ENCODE data around the gene UXT. TPM values are rescaled to one million over a fixed set of nuclear protein-coding genes. Genes with fewer than 3 reads are reported as not detected.

UXT gene
- total RNA-seq, 4 donors from 2014 or later, result 89.3 to 141 (median 116) TPM

DNA sequence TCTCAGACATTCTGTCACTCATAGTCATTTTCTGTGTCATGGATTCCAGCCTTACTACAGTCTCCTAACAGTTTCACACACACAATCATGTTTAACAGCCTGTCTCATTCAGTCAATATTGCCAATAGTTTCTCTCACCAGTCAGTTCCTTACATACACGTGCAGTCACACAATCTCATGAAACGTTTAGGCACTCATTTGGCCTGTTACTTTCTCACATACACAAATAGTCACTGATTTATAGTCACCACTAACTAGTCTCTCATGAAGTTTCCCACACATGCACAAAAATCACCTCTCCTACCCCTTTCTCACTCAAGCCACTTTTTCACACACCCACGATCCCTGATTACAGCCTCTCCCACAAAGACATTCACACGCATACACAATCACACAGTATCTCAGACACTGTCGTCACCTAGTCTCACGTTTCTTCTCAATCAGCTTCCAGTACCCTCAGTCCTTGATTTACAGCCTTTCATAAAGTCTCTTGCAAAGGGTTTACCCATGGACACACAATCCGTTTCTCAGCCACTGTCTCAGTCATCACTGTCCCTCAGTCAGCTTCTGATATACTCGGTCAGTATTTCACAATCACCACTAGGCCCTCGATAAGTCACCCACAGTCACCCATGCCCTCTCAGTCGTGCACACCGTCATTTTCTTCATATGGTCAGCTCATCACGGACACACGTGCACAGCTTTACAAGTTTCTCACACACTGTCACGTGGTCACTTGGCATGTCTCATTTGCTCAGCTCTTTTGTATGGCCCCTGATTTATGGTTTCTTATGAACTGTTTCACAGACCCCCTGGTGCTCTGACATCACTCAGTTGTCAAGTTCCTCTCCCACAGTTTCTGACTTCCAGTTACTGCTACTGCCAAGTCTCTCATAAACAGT is 25.0 kb downstream of the UXT start:
- TF ChIP-seq POLR2A (IDR thresholded peaks at IDR 0.05), result no peak
- TF ChIP-seq, protein P1, sequence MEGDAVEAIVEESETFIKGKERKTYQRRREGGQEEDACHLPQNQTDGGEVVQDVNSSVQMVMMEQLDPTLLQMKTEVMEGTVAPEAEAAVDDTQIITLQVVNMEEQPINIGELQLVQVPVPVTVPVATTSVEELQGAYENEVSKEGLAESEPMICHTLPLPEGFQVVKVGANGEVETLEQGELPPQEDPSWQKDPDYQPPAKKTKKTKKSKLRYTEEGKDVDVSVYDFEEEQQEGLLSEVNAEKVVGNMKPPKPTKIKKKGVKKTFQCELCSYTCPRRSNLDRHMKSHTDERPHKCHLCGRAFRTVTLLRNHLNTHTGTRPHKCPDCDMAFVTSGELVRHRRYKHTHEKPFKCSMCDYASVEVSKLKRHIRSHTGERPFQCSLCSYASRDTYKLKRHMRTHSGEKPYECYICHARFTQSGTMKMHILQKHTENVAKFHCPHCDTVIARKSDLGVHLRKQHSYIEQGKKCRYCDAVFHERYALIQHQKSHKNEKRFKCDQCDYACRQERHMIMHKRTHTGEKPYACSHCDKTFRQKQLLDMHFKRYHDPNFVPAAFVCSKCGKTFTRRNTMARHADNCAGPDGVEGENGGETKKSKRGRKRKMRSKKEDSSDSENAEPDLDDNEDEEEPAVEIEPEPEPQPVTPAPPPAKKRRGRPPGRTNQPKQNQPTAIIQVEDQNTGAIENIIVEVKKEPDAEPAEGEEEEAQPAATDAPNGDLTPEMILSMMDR (IDR thresholded peaks at IDR 0.05), result no peak
- no peaks in the 10 kb centered on the region for H3K4me1 ChIP-seq
- no peaks in the 10 kb centered on the region for H3K27me3 ChIP-seq
- no peak overlapping the region for H3K27ac ChIP-seq
- no peaks in the 10 kb centered on the region for H3K9me3 ChIP-seq
- intact Hi-C loops (cut with DNase I), result no loop called here
- H3K36me3 ChIP-seq, result peaks cover 6 to 11% of the 10 kb centered on the region in 2 donors
- no peak for DNase-seq
- WGBS, 2 donors, result 81 to 89% methylated on average over 14 of the region's 14 CpGs
- no peak overlapping the region for H3K4me3 ChIP-seq (replicated peaks in 1 of 3)

- Histone ChIP-seq H3K27me3 (no peaks in the 10 kb centered on the region), H3K36me3 (peaks cover 0 to 3% of the 10 kb centered on the region in 2 donors), H3K27ac (no peak overlapping the region), H3K4me1 (no peaks in the 10 kb centered on the region), H3K9me3 (no peaks in the 10 kb centered on the region), H3K4me3 (replicated peaks in 1 of 3) (no peak overlapping the region)
- TF ChIP-seq POLR2A (IDR thresholded peaks at IDR 0.05), result no peak
- TF ChIP-seq, protein P1 (IDR thresholded peaks at IDR 0.05), result no peak
- 65 to 75% methylated on average over 4 of the region's 4 CpGs for WGBS, 2 donors
- intact Hi-C loops (cut with DNase I), result no loop called here
- DNase-seq, result no peak
Measured at GRCh38 chrX:47632666-47633065, 26.3 kb downstream of the UXT start.

GRCh38 chrX:47631676-47632075 is 27.3 kb downstream of the UXT start:
- intact Hi-C loops (cut with DNase I), result no loop called here
- no peaks in the 10 kb centered on the region for H3K27me3 ChIP-seq
- no peak overlapping the region for H3K4me3 ChIP-seq (replicated peaks in 1 of 3)
- WGBS, 2 donors, result 85 to 89% methylated on average over 5 of the region's 5 CpGs
- no peaks in the 10 kb centered on the region for H3K4me1 ChIP-seq
- no peak overlapping the region for H3K27ac ChIP-seq
- no peak for TF ChIP-seq POLR2A (IDR thresholded peaks at IDR 0.05)
- H3K36me3 ChIP-seq, result no peaks in the 10 kb centered on the region
- DNase-seq, result no peak
- H3K9me3 ChIP-seq, result no peaks in the 10 kb centered on the region

DNA sequence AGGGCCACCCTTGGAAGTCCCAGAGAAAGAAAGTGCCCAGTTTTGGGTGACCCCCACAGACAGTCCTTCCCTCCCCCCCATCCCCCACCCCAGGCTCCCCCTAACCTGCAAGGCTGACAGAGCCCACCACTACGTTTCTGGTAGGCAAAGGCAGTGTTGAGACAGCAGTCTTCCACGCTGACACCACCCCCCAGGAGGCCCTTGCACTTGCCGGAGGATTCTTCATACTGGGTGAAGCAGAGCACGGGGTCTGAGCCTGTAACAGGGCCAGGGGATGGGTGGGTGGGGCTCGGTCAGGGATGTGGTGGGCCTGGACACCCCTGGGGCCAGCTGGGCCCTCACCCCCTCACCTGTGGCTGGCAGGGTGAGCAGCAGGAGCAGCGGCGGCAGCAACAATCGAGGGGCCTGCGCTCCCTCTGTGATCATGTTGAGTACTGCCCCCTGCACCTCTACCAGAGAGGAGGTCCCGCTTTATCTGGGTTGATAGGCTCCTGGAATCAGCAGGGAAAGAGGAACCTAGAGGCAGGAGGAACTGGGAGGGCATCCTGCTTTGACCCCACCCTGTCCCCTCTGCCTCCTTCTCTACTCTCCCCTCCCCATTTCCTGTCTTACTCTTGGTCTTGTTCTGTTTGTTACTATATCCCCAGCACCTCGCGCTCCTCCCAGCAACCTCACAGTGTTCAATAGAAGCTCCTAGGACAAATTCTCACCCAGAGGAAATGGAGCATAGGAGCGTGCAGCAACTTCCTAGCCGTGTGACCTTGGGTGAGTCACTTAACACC is 29.4 kb downstream of the UXT start, which contains the start of gene CFP:
Gene CFP, minus strand, starts transcription at position 512 of the 782 bp plus-strand sequence. Its CDS starts 86 bp downstream, at position 426.
- 24 to 61% methylated on average over 5 to 6 of the region's 14 CpGs for WGBS, 2 donors
- Histone ChIP-seq H3K9me3 (no peaks in the 10 kb centered on the region), H3K4me1 (no peaks in the 10 kb centered on the region), H3K4me3 (replicated peaks in 1 of 3) (no peak within 1 kb of the TSS), H3K27me3 (no peaks in the 10 kb centered on the region), H3K36me3 (no peaks in the 10 kb centered on the region), H3K27ac (no peak within 1 kb of the TSS)
- no peak for DNase-seq
- TF ChIP-seq, protein P1 (IDR thresholded peaks at IDR 0.05), result no peak
- no peak for TF ChIP-seq POLR2A (IDR thresholded peaks at IDR 0.05)
- intact Hi-C loops (cut with DNase I), result no loop called here

DNA sequence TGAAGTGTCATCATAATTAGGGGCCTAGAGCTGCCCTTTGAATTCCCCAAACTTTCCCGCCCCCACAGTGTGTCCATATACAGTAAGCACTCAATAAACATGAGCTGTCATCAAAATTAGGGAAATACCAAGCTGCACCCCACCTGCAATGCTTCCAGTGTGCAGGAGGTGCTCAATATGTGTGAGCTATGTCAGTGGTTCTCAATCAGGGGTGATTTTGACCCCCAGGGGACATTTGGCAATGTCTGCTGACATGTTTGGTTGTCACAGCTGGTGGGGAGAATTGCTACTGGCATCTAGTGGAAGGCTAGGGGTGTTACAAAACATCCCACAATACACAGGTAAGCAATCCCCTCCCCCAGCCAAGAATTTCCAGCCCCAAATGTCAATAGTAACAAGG is 30.0 kb downstream of the UXT start:
- no peaks in the 10 kb centered on the region for H3K27me3 ChIP-seq
- H3K36me3 ChIP-seq, result no peaks in the 10 kb centered on the region
- TF ChIP-seq POLR2A (IDR thresholded peaks at IDR 0.05), result no peak
- TF ChIP-seq, protein P1 (IDR thresholded peaks at IDR 0.05), result no peak
- no peak overlapping the region for H3K4me3 ChIP-seq (replicated peaks in 1 of 3)
- H3K27ac ChIP-seq, result no peak overlapping the region
- no peaks in the 10 kb centered on the region for H3K4me1 ChIP-seq
- no peak for DNase-seq
- intact Hi-C loops (cut with DNase I), result no loop called here
- H3K9me3 ChIP-seq, result no peaks in the 10 kb centered on the region
- 100% methylated on average over 1 of the region's 1 CpG; no CpG with 5 or more reads in 1 of the 2 donors for WGBS, 2 donors
